Germinal center (tissue), 1 donor: Measurements from ENCODE around the gene ANK3.
A peak's percentile ranks its signal among the peaks of the same experiment; 100 is the strongest.
"Not testable (repeated sequence)": the region's sequence is repeated elsewhere in the genome, so short reads cannot be mapped to it uniquely, and the experiment has no call there.

Experiments used
- DNase-seq: peaks from one replicate; pipeline ENCODE4 v3.0.0; 2012; ENCODE audit warnings: mixed read lengths, low spot score

ANK3 gene

GRCh38 chr10:60086862-60087261, 302.8 kb downstream of the ANK3 start:
- DNase-seq = no peak

- no peak for DNase-seq
Measured at GRCh38 chr10:60086421-60086820, 303.3 kb downstream of the ANK3 start.

- DNase-seq = no peak
Measured at GRCh38 chr10:60082744-60083344, 306.8 kb downstream of the ANK3 start.

- no peak for DNase-seq
Measured at GRCh38 chr10:60082341-60082740, 307.3 kb downstream of the ANK3 start.

- DNase-seq = no peak
Measured at GRCh38 chr10:60073781-60074656, 315.7 kb downstream of the ANK3 start.

- no peak for DNase-seq
Measured at GRCh38 chr10:60073397-60073780, 316.3 kb downstream of the ANK3 start.

GRCh38 chr10:60069311-60069710, 320.4 kb downstream of the ANK3 start:
- no peak for DNase-seq

GRCh38 chr10:60050366-60050765, 339.3 kb downstream of the ANK3 start:
- no peak for DNase-seq

GRCh38 chr10:60048091-60048501, 341.6 kb downstream of the ANK3 start:
- DNase-seq = no peak

- no peak for DNase-seq
Measured at GRCh38 chr10:60045571-60045970, 344.1 kb downstream of the ANK3 start.

GRCh38 chr10:60044971-60045370, 344.7 kb downstream of the ANK3 start:
- DNase-seq = no peak

- DNase-seq = no peak
Measured at GRCh38 chr10:60044242-60044641, 345.4 kb downstream of the ANK3 start.

GRCh38 chr10:60043561-60044241, 346.0 kb downstream of the ANK3 start:
- DNase-seq = no peak

GRCh38 chr10:60042914-60043313, 346.8 kb downstream of the ANK3 start:
- no peak for DNase-seq

GRCh38 chr10:60042262-60042661, 347.4 kb downstream of the ANK3 start:
- no peak for DNase-seq

GRCh38 chr10:60041489-60042133, 348.1 kb downstream of the ANK3 start:
- DNase-seq = no peak

- no peak for DNase-seq
Measured at GRCh38 chr10:60040014-60040662, 349.5 kb downstream of the ANK3 start.

GRCh38 chr10:60035984-60036383, 353.7 kb downstream of the ANK3 start:
- DNase-seq = no peak

- DNase-seq = not testable (repeated sequence)
Measured at GRCh38 chr10:60035375-60035774, 354.3 kb downstream of the ANK3 start.

GRCh38 chr10:60032723-60033122, 357.0 kb downstream of the ANK3 start:
- peak; percentile 44 for DNase-seq

GRCh38 chr10:60031664-60032063, 358.0 kb downstream of the ANK3 start:
- DNase-seq = no peak

GRCh38 chr10:60031183-60031582, 358.5 kb downstream of the ANK3 start:
- no peak for DNase-seq
